NCI-H146 (cell line): Measurements from ENCODE around the gene CEMP1.

ENCODE experiments used
- DNase-seq: peaks from one replicate; lab custom pipeline; 2025; lab: John Stamatoyannopoulos, UW

The CEMP1 gene

GRCh38 chr16:2486645-2487516 lies 44.3 kb downstream of the CEMP1 start:
- no peak for DNase-seq

GRCh38 chr16:2485811-2486507 lies 45.2 kb downstream of the CEMP1 start:
- DNase-seq: no peak

DNA sequence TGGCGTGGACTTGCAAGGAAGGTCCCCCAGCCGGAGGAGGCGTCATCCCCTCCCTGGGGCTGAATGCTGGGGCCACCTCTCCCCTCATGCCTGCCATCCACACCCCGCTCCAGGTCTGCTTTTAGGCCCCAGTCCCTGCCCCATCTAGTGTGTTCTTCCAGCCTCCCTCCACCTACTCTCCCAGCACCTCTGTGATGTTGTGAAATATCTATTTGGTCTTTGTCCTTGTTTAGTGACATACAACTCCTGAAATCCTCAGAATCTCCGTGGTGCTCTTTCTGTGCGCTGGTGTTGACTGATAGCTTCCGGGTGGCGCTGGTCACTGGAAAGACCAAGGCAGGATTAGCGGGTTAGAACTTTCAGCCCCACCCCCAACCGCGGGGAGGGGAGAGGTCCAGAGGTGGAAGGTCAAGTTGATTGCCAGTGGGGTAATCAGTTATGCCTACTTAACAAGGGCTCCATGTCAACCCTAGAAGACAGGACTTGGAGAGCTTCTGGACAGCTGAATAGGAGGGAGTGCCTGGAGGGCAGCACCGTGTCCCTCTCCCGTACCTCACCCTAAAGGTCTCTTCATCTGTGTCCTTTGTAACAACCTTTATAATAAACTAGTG lies 46.2 kb downstream of the CEMP1 start:
- no peak for DNase-seq

GRCh38 chr16:2483939-2484897 lies 47.0 kb downstream of the CEMP1 start:
- no peak for DNase-seq

- no peak for DNase-seq
These were observed 48.3 kb downstream of the CEMP1 start for GRCh38 chr16:2482708-2483534.

DNA sequence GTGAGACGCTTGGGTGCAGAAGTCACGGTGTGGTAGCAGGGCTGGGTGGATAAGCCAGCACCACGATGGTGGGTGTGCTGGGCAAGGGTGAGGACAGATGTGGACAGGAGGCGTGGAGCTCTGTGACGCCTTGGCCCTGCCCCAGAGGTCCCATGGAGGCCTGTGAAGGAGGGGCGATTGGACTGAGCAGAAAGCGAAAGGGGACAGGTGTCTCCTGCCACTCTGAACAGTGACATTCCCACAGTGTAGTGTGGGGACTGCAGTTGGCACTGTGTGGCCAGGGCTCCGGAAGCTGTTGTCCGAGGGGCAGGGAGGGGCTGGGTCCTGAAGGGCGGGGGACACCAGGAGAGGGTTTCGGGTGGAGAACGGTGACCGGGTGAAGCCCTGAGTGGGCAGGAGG lies 49.0 kb downstream of the CEMP1 start:
- DNase-seq: no peak

DNA sequence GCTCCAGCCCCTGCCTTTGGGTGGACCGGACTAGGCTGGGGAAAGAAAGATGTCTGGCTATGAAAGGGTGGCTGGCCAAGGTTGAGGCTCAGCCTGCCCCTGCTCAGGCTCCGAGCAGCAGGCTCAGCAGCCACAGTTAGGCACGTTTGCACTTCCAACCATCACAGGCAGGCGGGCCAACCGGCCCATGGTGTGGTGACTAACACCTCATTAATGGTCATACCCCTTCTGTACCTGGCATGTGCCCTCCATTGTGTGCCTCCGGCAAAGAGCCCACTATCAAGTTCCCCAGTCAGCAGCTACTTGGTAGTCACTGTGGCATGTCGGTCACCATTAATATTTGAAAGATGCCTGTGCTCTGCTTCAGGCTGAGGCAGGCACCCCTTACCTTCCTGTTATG lies 49.5 kb downstream of the CEMP1 start:
- DNase-seq: no peak

- no peak for DNase-seq
These were observed 50.3 kb downstream of the CEMP1 start for GRCh38 chr16:2480948-2481347.
